SK-N-SH treated with all-trans-retinoic acid at 6 μM for 48 hours (cell line): Measurements from ENCODE around the gene OR2C3.
"Not testable (repeated sequence)": the region's sequence is repeated elsewhere in the genome, so short reads cannot be mapped to it uniquely, and the experiment has no call there.

ENCODE experiments used
- ATAC-seq: fragments of 200-7000 bp; cut with Tn5 transposase; 3 replicates; pipeline ENCODE4 v1.9.1; 2020; ENCODE audit warnings: mild to moderate bottlenecking, moderate library complexity
- ARNTL ChIP-seq: fragments of 450-650 bp; formaldehyde crosslinking; IDR thresholded peaks from 2 replicates; pipeline ENCODE4 v1.5.0; 2020; ENCODE audit warnings: low read depth, mild to moderate bottlenecking, moderate library complexity, borderline replicate concordance
- BACH2 ChIP-seq: fragments of 250-450 bp; sonication (Bioruptor Pico); IDR thresholded peaks from 2 replicates; pipeline ENCODE4 v1.9.0; 2021; ENCODE audit warnings: mild to moderate bottlenecking, borderline replicate concordance
- CREB5 ChIP-seq: fragments of 250-450 bp; sonication (Bioruptor Pico); IDR thresholded peaks from 2 replicates; pipeline ENCODE4 v1.5.1; 2020; ENCODE audit warnings: low read depth, mild to moderate bottlenecking, moderate library complexity
- CSRNP3 ChIP-seq: fragments of 250-450 bp; sonication (Bioruptor Pico); IDR thresholded peaks from 2 replicates; pipeline ENCODE4 v1.5.1; 2021; ENCODE audit warnings: mild to moderate bottlenecking, moderate library complexity
- ESRRG ChIP-seq: fragments of 250-450 bp; sonication (Bioruptor Pico); IDR thresholded peaks from 2 replicates; pipeline ENCODE4 v1.6.1; 2021; ENCODE audit warnings: mild to moderate bottlenecking
- GLIS3 ChIP-seq: fragments of 250-450 bp; sonication (Bioruptor Pico); IDR thresholded peaks from 2 replicates; pipeline ENCODE4 v1.5.0; 2020; ENCODE audit warnings: mild to moderate bottlenecking, moderate library complexity
- ISL1 ChIP-seq: fragments of 250-450 bp; sonication (Bioruptor Pico); IDR thresholded peaks from 2 replicates; pipeline ENCODE4 v2.1.2; 2022; ENCODE audit warnings: mild to moderate bottlenecking, moderate library complexity
- OSR1 ChIP-seq: fragments of 250-450 bp; sonication (Bioruptor Pico); IDR thresholded peaks from 2 replicates; pipeline ENCODE4 v1.8.0; 2022; ENCODE audit warnings: moderate library complexity, mild to moderate bottlenecking, inconsistent platforms
- PATZ1 ChIP-seq: fragments of 250-450 bp; sonication (Bioruptor Pico); IDR thresholded peaks from 2 replicates; pipeline ENCODE4 v1.8.0; 2020; ENCODE audit warnings: mild to moderate bottlenecking, moderate library complexity, borderline replicate concordance
- PPARA ChIP-seq: fragments of 250-450 bp; sonication (Bioruptor Pico); IDR thresholded peaks from 2 replicates; pipeline ENCODE4 v1.5.0; 2020; ENCODE audit warnings: mild to moderate bottlenecking, borderline replicate concordance
- RARB ChIP-seq: fragments of 250-450 bp; sonication (Bioruptor Pico); IDR thresholded peaks from 2 replicates; pipeline ENCODE4 v1.8.0; 2021; ENCODE audit warnings: mild to moderate bottlenecking, moderate library complexity
- SNAI2 ChIP-seq: fragments of 250-450 bp; sonication (Bioruptor Pico); IDR thresholded peaks from 2 replicates; pipeline ENCODE4 v1.5.0; 2020; ENCODE audit warnings: mild to moderate bottlenecking, moderate library complexity
- TCF4 ChIP-seq: fragments of 250-450 bp; sonication (Bioruptor Pico); IDR thresholded peaks from 2 replicates; pipeline ENCODE4 v1.8.0; 2021; ENCODE audit warnings: mild to moderate bottlenecking, moderate library complexity, borderline replicate concordance
- TOX ChIP-seq: fragments of 250-450 bp; sonication (Bioruptor Pico); IDR thresholded peaks from 2 replicates; pipeline ENCODE4 v1.8.0; 2021; ENCODE audit warnings: mild to moderate bottlenecking, moderate library complexity, borderline replicate concordance
- TSHZ2 ChIP-seq: fragments of 250-450 bp; sonication (Bioruptor Pico); IDR thresholded peaks from 2 replicates; pipeline ENCODE4 v1.5.0; 2020; ENCODE audit warnings: mild to moderate bottlenecking, moderate library complexity
- ZC3H10 ChIP-seq: fragments of 250-450 bp; sonication (Bioruptor Pico); IDR thresholded peaks from 2 replicates; pipeline ENCODE4 v1.5.1; 2021; ENCODE audit warnings: mild to moderate bottlenecking, moderate library complexity
- ZFP3 ChIP-seq: fragments of 250-450 bp; sonication (Bioruptor Pico); IDR thresholded peaks from 2 replicates; pipeline ENCODE4 v1.5.0; 2020; ENCODE audit warnings: mild to moderate bottlenecking, moderate library complexity
- ZNF565 ChIP-seq: fragments of 450-650 bp; formaldehyde crosslinking; conservative IDR thresholded peaks from 2 replicates; pipeline ENCODE4 v1.5.0; 2020; ENCODE audit warnings: low read depth, mild to moderate bottlenecking, moderate library complexity
- ZNF70 ChIP-seq: fragments of 450-650 bp; formaldehyde crosslinking; IDR thresholded peaks from 2 replicates; pipeline ENCODE4 v1.5.0; 2020; ENCODE audit warnings: mild to moderate bottlenecking, moderate library complexity
- ZNF8 ChIP-seq: fragments of 450-650 bp; formaldehyde crosslinking; IDR thresholded peaks from 2 replicates; pipeline ENCODE4 v1.5.0; 2020; ENCODE audit warnings: mild to moderate bottlenecking, moderate library complexity

The OR2C3 gene

GRCh38 chr1:247529771-247530355 lies 6.4 kb downstream of the OR2C3 start:
- ATAC-seq = no peak
- TF ChIP-seq OSR1 (CRISPR knock-in tag) (no peak), PATZ1 (CRISPR knock-in tag) (no peak)

GRCh38 chr1:247528812-247529474 lies 7.3 kb downstream of the OR2C3 start:
- no peak for ATAC-seq
- TF ChIP-seq ARNTL (CRISPR knock-in tag) = no peak
- no peak for TF ChIP-seq PATZ1 (CRISPR knock-in tag)
- no peak for TF ChIP-seq ZNF70 (CRISPR knock-in tag)
- no peak for TF ChIP-seq PPARA (CRISPR knock-in tag)
- no peak for TF ChIP-seq CREB5 (CRISPR knock-in tag)
- TF ChIP-seq GLIS3 (CRISPR knock-in tag) = no peak
- no peak for TF ChIP-seq OSR1 (CRISPR knock-in tag)
- TF ChIP-seq ZNF565 (CRISPR knock-in tag) = no peak
- no peak for TF ChIP-seq ZFP3 (CRISPR knock-in tag)
- no peak for TF ChIP-seq CSRNP3 (CRISPR knock-in tag)
- TF ChIP-seq RARB = no peak
- TF ChIP-seq BACH2 = no peak
- no peak for TF ChIP-seq ZNF8
- TF ChIP-seq ISL1 (CRISPR knock-in tag) = no peak
- TF ChIP-seq TCF4 = no peak
- no peak for TF ChIP-seq SNAI2
- no peak for TF ChIP-seq TSHZ2 (CRISPR knock-in tag)
- TF ChIP-seq TOX (CRISPR knock-in tag) = no peak
- no peak for TF ChIP-seq ZC3H10 (CRISPR knock-in tag)

GRCh38 chr1:247521886-247522285 lies 14.4 kb downstream of the OR2C3 start:
- not testable (repeated sequence) for ATAC-seq

- ATAC-seq = no peak
- no peak for TF ChIP-seq ZNF8
- no peak for TF ChIP-seq ISL1 (CRISPR knock-in tag)
- TF ChIP-seq ESRRG = no peak
- no peak for TF ChIP-seq TCF4
- TF ChIP-seq ZNF70 (CRISPR knock-in tag) = no peak
- TF ChIP-seq BACH2 = no peak
- TF ChIP-seq PPARA (CRISPR knock-in tag) = no peak
These were observed 17.7 kb downstream of the OR2C3 start for GRCh38 chr1:247518613-247518891.
